NCI-H1105 treated with DMSO at 0.1 percent for 48 hours (cell line): ENCODE data around the gene IFITM10.
A peak's percentile ranks its signal among the peaks of the same experiment; 100 is the strongest.

Source experiments
- DNase-seq: peaks from one replicate; lab custom pipeline; 2025; lab: John Stamatoyannopoulos, UW

Gene IFITM10

GRCh38 chr11:1763796-1764661, 13.6 kb upstream of the IFITM10 start, which contains the start of gene CTSD:
CTSD (minus strand) TSS chr11:1763927; CDS start chr11:1763859, 68 bp downstream.
- peak; percentile 70 for DNase-seq

GRCh38 chr11:1763336-1763795, 13.0 kb upstream of the IFITM10 start:
- no peak for DNase-seq

GRCh38 chr11:1762537-1763302, 12.3 kb upstream of the IFITM10 start:
- peak; percentile 29 for DNase-seq

GRCh38 chr11:1761857-1762536, 11.6 kb upstream of the IFITM10 start:
- no peak for DNase-seq

GRCh38 chr11:1761110-1761856, 10.9 kb upstream of the IFITM10 start:
- no peak for DNase-seq

- no peak for DNase-seq
Measured at GRCh38 chr11:1760351-1761109, 10.1 kb upstream of the IFITM10 start.

- no peak for DNase-seq
Measured at GRCh38 chr11:1759851-1760220, 9.4 kb upstream of the IFITM10 start.

- no peak for DNase-seq
Measured at GRCh38 chr11:1759151-1759850, 8.9 kb upstream of the IFITM10 start.

GRCh38 chr11:1758611-1759150, 8.3 kb upstream of the IFITM10 start:
- DNase-seq = no peak

- no peak for DNase-seq
Measured at GRCh38 chr11:1757861-1758610, 7.6 kb upstream of the IFITM10 start.

GRCh38 chr11:1756791-1757771, 6.7 kb upstream of the IFITM10 start:
- no peak for DNase-seq

- DNase-seq = no peak
Measured at GRCh38 chr11:1755692-1756561, 5.5 kb upstream of the IFITM10 start.

GRCh38 chr11:1755344-1755691, 4.9 kb upstream of the IFITM10 start:
- DNase-seq = no peak

GRCh38 chr11:1754376-1755150, 4.2 kb upstream of the IFITM10 start:
- DNase-seq = no peak

- no peak for DNase-seq
Measured at GRCh38 chr11:1753929-1754305, 3.5 kb upstream of the IFITM10 start.

- no peak for DNase-seq
Measured at GRCh38 chr11:1753229-1753928, 3.0 kb upstream of the IFITM10 start.
